Measurements from ENCODE around the gene RAD52.

DNA sequence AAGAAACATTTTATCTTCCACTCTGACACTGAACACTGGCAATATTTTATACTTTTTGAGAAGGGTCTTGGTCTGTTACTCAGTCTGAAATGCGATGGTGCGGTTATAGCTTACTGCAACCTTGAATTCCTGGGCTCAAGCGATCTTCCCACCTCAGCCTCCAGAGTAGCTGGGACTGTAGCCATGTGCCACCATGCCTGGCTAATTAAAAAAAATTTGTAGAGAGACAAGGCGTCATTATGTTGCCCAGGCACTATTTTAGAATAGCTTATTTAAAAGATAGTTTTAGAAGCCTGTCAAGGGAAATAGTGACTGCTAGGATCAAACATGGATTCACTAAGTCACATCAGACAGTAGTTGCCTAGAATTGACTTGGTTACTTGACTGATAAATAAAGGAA lies 47.4 kb upstream of the RAD52 start:
- TF ChIP-seq FOXK2 (IDR thresholded peaks at IDR 0.05) (no peak), BHLHE40 (IDR thresholded peaks at IDR 0.05; ENCODE audit: borderline replicate concordance) (no peak)

Measured in HEK293T (cell line).